MCF 10A (cell line): Measurements from ENCODE around the gene NELFA. TPM values are rescaled to one million over a fixed set of nuclear protein-coding genes. Genes with fewer than 3 reads are reported as not detected.
"Not testable (repeated sequence)": the region's sequence is repeated elsewhere in the genome, so short reads cannot be mapped to it uniquely, and the experiment has no call there.

Source experiments
- BruUV-seq: library from RNA; stranded (reverse); fragments of 400-500 nt; replicated peaks from 2 replicates; lab custom pipeline; 2021; lab: Mats Ljungman, UMichigan
- CTCF ChIA-PET: fragments of 300-600 bp; sonication (Branson Sonifier 250); formaldehyde crosslinking; extraction: SDS; loops from one replicate; lab custom pipeline; 2021; ENCODE audit warnings: antibody characterized with exemption, inconsistent platforms; lab: Yijun Ruan, JAX
- POLR2A ChIA-PET: fragments of 300-600, 350-650 bp; sonication (Branson Sonifier 250); formaldehyde crosslinking; extraction: SDS; loops from one replicate; lab custom pipeline; 2020; ENCODE audit warnings: antibody characterized with exemption, inconsistent platforms; lab: Yijun Ruan, JAX
- DNase-seq: peaks from one replicate; pipeline ENCODE4 v3.0.0-alpha.2; 2018; ENCODE audit not compliant: unreplicated experiment
- H3K27ac Mint-ChIP-seq: one replicate; pipeline ENCODE4 v1.8.0; 2022; ENCODE audit warnings: mild to moderate bottlenecking, low read depth, mixed read lengths; ENCODE audit not compliant: unreplicated experiment
- H3K27me3 Mint-ChIP-seq: one replicate; pipeline ENCODE4 v1.8.0; 2022; ENCODE audit warnings: mixed read lengths; ENCODE audit not compliant: insufficient read depth, unreplicated experiment
- H3K36me3 Mint-ChIP-seq: one replicate; pipeline ENCODE4 v1.8.0; 2022; ENCODE audit warnings: mild to moderate bottlenecking, moderate library complexity, mixed read lengths; ENCODE audit not compliant: insufficient read depth, unreplicated experiment
- H3K4me1 Mint-ChIP-seq: one replicate; pipeline ENCODE4 v1.8.0; 2022; ENCODE audit warnings: mixed read lengths; ENCODE audit not compliant: insufficient read depth, unreplicated experiment
- H3K4me3 Mint-ChIP-seq: one replicate; pipeline ENCODE4 v1.8.0; 2022; ENCODE audit warnings: mild to moderate bottlenecking, moderate library complexity, mixed read lengths; ENCODE audit not compliant: unreplicated experiment
- H3K9me3 Mint-ChIP-seq: one replicate; pipeline ENCODE4 v1.8.0; 2022; ENCODE audit warnings: mixed read lengths; ENCODE audit not compliant: unreplicated experiment
- intact Hi-C: fragments of 100-400 bp; cut with micrococcal nuclease; formaldehyde crosslinking; loops from 2 replicates; pipeline ENCODE4 v1.14.1; 2022
- total RNA-seq: library from RNA; stranded (reverse); gene quantifications from 2 replicates; pipeline ENCODE4 v1.2.3, GENCODE V29; 2022
- TF ChIP-seq, protein P1 (sequence below): fragments of 200-600 bp; IDR thresholded peaks from one replicate; pipeline ENCODE4 v1.8.0; 2022; ENCODE audit warnings: antibody characterized with exemption, mild to moderate bottlenecking; ENCODE audit not compliant: unreplicated experiment

The NELFA gene
- total RNA-seq, 1 experiment from 2014 or later: 36.2 TPM

DNA sequence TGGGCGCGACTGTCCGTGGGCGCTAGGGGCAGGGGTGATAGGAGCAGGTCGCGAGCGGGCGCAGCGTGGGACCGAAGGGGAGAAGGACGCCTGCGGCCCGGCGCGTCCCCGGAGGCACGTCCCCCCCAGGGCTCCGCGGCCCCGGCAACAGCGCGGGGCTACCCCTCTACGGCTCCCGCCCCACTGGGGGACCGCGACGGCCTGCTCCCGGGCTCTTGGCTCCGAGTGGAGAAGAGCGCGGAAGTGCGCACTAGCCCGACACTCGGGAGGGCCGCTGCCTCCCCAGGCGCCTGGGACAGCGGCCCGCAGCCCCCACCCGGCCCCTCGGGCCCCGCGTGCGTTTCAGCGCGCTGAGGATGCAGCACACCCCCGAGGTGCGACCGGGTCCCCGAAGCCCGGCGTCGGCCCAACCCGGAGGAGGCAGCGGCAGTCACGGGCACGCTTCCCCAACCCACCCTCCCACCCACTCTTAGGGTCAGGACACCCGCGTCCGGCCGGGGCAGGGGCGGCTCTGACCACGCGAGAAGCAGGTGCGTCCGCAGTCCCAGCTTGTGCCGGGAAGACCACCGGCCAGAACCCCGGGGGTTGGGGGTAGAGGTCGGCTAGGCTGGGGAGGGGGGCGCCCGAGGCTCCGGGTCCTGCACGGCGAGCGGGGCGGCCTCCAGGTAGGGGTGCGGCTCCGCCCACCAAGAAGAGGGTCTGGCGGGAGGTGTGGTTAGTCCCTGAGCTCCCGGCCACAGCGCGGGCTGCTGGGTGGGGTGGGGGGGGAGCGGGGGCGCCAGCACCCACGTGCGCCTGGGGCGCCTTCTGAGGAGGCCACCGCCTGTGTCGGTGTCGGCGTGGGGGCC, 31.8 kb upstream of the NELFA start:
- POLR2A ChIA-PET: no interaction called here
- TF ChIP-seq, protein P1, sequence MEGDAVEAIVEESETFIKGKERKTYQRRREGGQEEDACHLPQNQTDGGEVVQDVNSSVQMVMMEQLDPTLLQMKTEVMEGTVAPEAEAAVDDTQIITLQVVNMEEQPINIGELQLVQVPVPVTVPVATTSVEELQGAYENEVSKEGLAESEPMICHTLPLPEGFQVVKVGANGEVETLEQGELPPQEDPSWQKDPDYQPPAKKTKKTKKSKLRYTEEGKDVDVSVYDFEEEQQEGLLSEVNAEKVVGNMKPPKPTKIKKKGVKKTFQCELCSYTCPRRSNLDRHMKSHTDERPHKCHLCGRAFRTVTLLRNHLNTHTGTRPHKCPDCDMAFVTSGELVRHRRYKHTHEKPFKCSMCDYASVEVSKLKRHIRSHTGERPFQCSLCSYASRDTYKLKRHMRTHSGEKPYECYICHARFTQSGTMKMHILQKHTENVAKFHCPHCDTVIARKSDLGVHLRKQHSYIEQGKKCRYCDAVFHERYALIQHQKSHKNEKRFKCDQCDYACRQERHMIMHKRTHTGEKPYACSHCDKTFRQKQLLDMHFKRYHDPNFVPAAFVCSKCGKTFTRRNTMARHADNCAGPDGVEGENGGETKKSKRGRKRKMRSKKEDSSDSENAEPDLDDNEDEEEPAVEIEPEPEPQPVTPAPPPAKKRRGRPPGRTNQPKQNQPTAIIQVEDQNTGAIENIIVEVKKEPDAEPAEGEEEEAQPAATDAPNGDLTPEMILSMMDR: no peak
- BruUV-seq: no TSS peak
- Mint-ChIP-seq H3K9me3 (no peaks in the 10 kb centered on the region), H3K27ac (no peak overlapping the region), H3K36me3 (no peaks in the 10 kb centered on the region), H3K27me3 (no peaks in the 10 kb centered on the region), H3K4me1 (peaks cover 6% of the 10 kb centered on the region), H3K4me3 (peak overlapping the region; percentile 86)
- CTCF ChIA-PET: interaction anchor here (0.6 kb wide), 1 partner anchor 28 kb away, joined by 3 read pairs; no protein-coding TSS in a partner anchor
- intact Hi-C loops: no loop called here
- DNase-seq: no peak

DNA sequence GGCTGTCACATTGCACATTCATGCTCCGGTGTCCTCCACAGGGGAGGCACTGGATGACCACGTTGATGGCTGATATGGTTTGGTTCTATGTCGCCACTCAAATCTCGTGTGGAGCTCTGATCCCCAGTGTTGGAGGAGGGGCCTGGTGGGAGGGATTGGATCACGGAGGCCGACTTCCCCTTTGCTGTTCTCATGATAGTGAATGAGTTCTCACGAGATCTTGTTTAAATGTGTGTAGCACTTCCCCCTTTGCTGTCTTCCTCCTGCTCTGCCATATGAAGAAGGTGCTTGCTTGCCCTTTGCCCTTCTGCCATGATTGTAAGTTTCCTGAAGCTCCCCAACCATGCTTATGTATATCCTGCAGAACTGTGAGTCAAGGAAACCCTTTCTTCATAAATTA, 28.1 kb upstream of the NELFA start:
- Mint-ChIP-seq H3K36me3 (no peaks in the 10 kb centered on the region), H3K4me3 (no peak overlapping the region), H3K27ac (no peak overlapping the region), H3K27me3 (no peaks in the 10 kb centered on the region), H3K9me3 (no peaks in the 10 kb centered on the region), H3K4me1 (no peaks in the 10 kb centered on the region)
- intact Hi-C loops: no loop called here
- POLR2A ChIA-PET: interaction anchor here (1.4 kb wide), 1 partner anchor 27 kb away, joined by 3 read pairs; no protein-coding TSS in a partner anchor
- CTCF ChIA-PET: interaction anchor here (0.9 kb wide), 1 partner anchor 192 kb away, joined by 4 read pairs; no protein-coding TSS in a partner anchor
- no TSS peak for BruUV-seq
- DNase-seq: no peak
- TF ChIP-seq, protein P1: no peak

DNA sequence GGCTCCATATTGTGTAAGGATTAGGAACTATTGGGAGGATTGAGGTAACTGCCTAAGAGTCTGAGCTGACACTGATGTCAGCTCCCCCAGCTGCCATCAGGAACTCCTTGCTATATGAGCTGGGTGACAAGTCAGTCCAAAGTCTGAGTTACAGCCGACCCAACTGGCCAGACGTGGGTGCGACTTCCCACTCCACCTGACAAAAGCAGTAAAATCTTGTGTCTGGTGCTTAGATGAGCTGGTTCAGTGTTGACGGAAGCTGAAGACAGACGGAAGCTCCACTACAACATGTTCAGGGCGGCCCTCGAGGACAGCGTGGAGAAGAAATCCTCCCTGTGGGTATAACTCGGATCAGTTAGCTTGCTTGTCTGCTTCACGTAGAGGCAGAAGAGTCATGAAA, 27.6 kb upstream of the NELFA start:
- H3K9me3 Mint-ChIP-seq: peaks cover 1% of the 10 kb centered on the region
- TF ChIP-seq, protein P1: no peak
- no TSS peak for BruUV-seq
- ChIA-PET POLR2A (interaction anchor here (1.4 kb wide), 1 partner anchor 27 kb away, joined by 3 read pairs; no protein-coding TSS in a partner anchor), CTCF (interaction anchor here (0.9 kb wide), 1 partner anchor 193 kb away, joined by 4 read pairs; no protein-coding TSS in a partner anchor)
- no peak for DNase-seq
- H3K4me1 Mint-ChIP-seq: no peaks in the 10 kb centered on the region
- no peak overlapping the region for H3K27ac Mint-ChIP-seq
- no peak overlapping the region for H3K4me3 Mint-ChIP-seq
- peaks cover 2% of the 10 kb centered on the region for H3K27me3 Mint-ChIP-seq
- intact Hi-C loops: no loop called here
- no peaks in the 10 kb centered on the region for H3K36me3 Mint-ChIP-seq

DNA sequence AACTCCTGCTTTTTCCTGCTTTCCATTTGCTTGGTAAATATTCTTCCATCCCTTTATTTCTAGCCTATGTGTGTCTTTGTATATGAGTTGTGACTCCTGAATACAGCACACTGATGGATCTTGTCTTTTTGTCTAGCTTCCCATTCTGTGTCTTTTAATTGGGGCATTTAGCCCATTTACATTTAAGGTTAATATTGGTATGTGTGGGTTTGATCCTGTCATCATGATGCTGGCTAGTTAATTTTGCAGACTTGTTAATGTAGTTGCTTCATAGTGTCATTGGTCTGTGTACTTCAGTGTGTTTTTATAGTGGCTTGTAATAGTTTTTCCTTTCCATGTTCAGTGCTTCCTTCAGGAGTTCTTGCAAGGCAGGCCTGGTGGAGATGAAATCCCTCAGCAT, 22.4 kb upstream of the NELFA start:
- H3K36me3 Mint-ChIP-seq, H3K9me3 Mint-ChIP-seq, H3K27ac Mint-ChIP-seq, H3K4me1 Mint-ChIP-seq, POLR2A ChIA-PET, intact Hi-C loops, H3K4me3 Mint-ChIP-seq, DNase-seq, BruUV-seq, CTCF ChIA-PET: not testable (repeated sequence)
- H3K27me3 Mint-ChIP-seq: peaks cover 38% of the 10 kb centered on the region

DNA sequence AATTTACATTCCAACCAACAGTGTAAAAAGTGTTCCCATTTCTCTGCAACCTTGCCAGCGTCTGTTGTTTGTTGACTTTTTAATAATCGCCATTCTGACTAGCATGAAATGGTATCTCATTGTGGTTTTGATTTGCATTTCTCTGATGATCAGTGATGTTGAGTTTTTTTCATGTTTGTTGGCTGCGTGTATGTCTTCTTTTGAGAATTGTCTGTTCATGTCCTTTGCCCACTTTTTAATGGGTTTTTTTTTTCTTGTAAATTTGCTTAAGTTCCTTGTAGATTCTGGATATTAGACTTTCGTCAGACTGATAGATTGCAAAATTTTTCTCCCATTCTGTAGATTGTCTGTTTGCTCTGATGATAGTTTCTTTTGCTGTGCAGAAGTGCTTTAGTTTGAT, 18.3 kb upstream of the NELFA start:
- H3K27ac Mint-ChIP-seq, intact Hi-C loops, H3K4me1 Mint-ChIP-seq, BruUV-seq, H3K36me3 Mint-ChIP-seq, DNase-seq, POLR2A ChIA-PET, H3K9me3 Mint-ChIP-seq, CTCF ChIA-PET, H3K4me3 Mint-ChIP-seq: not testable (repeated sequence)
- peaks cover 38% of the 10 kb centered on the region for H3K27me3 Mint-ChIP-seq
